CD4-positive, alpha-beta T cell treated with Interleukin-12 subunit alpha and Interleukin-12 subunit beta, for 1 hour (primary cell): Measurements from ENCODE around the gene APOL4.
"Not testable (repeated sequence)": the region's sequence is repeated elsewhere in the genome, so short reads cannot be mapped to it uniquely, and the experiment has no call there.

Source experiments
- DNase-seq: peaks from one replicate; pipeline ENCODE4 v3.0.0-alpha.2; 2020

Gene APOL4

GRCh38 chr22:36229649-36230048, 28.0 kb upstream of the APOL4 start:
- DNase-seq = not testable (repeated sequence)

GRCh38 chr22:36228944-36229343, 27.3 kb upstream of the APOL4 start:
- DNase-seq = no peak

GRCh38 chr22:36228369-36228768, 26.8 kb upstream of the APOL4 start:
- DNase-seq = not testable (repeated sequence)

- no peak for DNase-seq
These were observed 26.2 kb upstream of the APOL4 start for GRCh38 chr22:36227806-36228205.

GRCh38 chr22:36227396-36227795, 25.8 kb upstream of the APOL4 start:
- no peak for DNase-seq

GRCh38 chr22:36226189-36226588, 24.6 kb upstream of the APOL4 start:
- no peak for DNase-seq

GRCh38 chr22:36225333-36225922, 23.8 kb upstream of the APOL4 start:
- DNase-seq = no peak

GRCh38 chr22:36224245-36224644, 22.6 kb upstream of the APOL4 start:
- no peak for DNase-seq

- DNase-seq = no peak
These were observed 21.9 kb upstream of the APOL4 start for GRCh38 chr22:36223504-36223903.

GRCh38 chr22:36222887-36223450, 21.4 kb upstream of the APOL4 start:
- DNase-seq = no peak

- DNase-seq = peak; percentile 44
These were observed 20.5 kb upstream of the APOL4 start for GRCh38 chr22:36221799-36222751.

GRCh38 chr22:36220451-36220921, 18.9 kb upstream of the APOL4 start:
- DNase-seq = no peak

- DNase-seq = no peak
These were observed 17.1 kb upstream of the APOL4 start for GRCh38 chr22:36218648-36219193.

- DNase-seq = no peak
These were observed 14.4 kb upstream of the APOL4 start for GRCh38 chr22:36215981-36216380.

- DNase-seq = no peak
These were observed 12.0 kb upstream of the APOL4 start for GRCh38 chr22:36213586-36213985.

GRCh38 chr22:36212901-36213300, 11.3 kb upstream of the APOL4 start:
- no peak for DNase-seq

GRCh38 chr22:36211237-36211861, 9.7 kb upstream of the APOL4 start:
- no peak for DNase-seq

- DNase-seq = no peak
These were observed 8.6 kb upstream of the APOL4 start for GRCh38 chr22:36210224-36210623.

GRCh38 chr22:36209488-36209908, 7.9 kb upstream of the APOL4 start:
- DNase-seq = not testable (repeated sequence)

GRCh38 chr22:36208914-36209313, 7.3 kb upstream of the APOL4 start:
- no peak for DNase-seq

- no peak for DNase-seq
These were observed 6.7 kb upstream of the APOL4 start for GRCh38 chr22:36208162-36208765.

GRCh38 chr22:36206255-36206654, 4.6 kb upstream of the APOL4 start:
- DNase-seq = no peak

- not testable (repeated sequence) for DNase-seq
These were observed 4.0 kb upstream of the APOL4 start for GRCh38 chr22:36205573-36205972.
